BJ (cell line): ENCODE data around the gene RAB11FIP4. TPM values are rescaled to one million over a fixed set of nuclear protein-coding genes. Genes with fewer than 3 reads are reported as not detected.

Experiments used
- CTCF ChIA-PET: fragments of 350-600 bp; formaldehyde crosslinking; extraction: SDS; loops from one replicate; lab custom pipeline; 2021; ENCODE audit warnings: antibody characterized with exemption, inconsistent platforms; lab: Yijun Ruan, JAX
- POLR2A ChIA-PET: fragments of 300-600 bp; sonication (Branson Sonifier 250); formaldehyde crosslinking; extraction: SDS; loops from one replicate; lab custom pipeline; 2021; ENCODE audit warnings: antibody characterized with exemption; lab: Charles Lee
- DNase-seq: peaks from one replicate; pipeline ENCODE4 v3.0.0-alpha.2; 2011; ENCODE audit warnings: low read depth
- H3K27me3 ChIP-seq: 2 replicates; pipeline ENCODE4 v1.6.0; 2011; ENCODE audit warnings: low read length; ENCODE audit not compliant: control insufficient read depth, insufficient read depth
- H3K36me3 ChIP-seq: 2 replicates; pipeline ENCODE4 v1.5.1; 2011; ENCODE audit warnings: low read length; ENCODE audit not compliant: control insufficient read depth, insufficient read depth
- H3K4me3 ChIP-seq: 2 replicates; pipeline ENCODE4 v1.5.1; 2011; ENCODE audit warnings: low read depth, mild to moderate bottlenecking, control low read depth, low read length
- CTCF ChIP-seq: IDR thresholded peaks from 2 replicates; pipeline ENCODE4 v1.5.1; 2011; ENCODE audit warnings: low read depth, mild to moderate bottlenecking, control low read depth, inconsistent platforms, low read length, moderate library complexity; ENCODE audit not compliant: insufficient read depth
- polyA plus RNA-seq: library from polyadenylated mRNA; depleted of rRNA; stranded (reverse); fragments of >200 nt; gene quantifications from 2 replicates; pipeline ENCODE4 v1.2.3, GENCODE V29; 2011

RAB11FIP4 gene
- polyA plus RNA-seq, 1 experiment: 0.15 TPM

DNA sequence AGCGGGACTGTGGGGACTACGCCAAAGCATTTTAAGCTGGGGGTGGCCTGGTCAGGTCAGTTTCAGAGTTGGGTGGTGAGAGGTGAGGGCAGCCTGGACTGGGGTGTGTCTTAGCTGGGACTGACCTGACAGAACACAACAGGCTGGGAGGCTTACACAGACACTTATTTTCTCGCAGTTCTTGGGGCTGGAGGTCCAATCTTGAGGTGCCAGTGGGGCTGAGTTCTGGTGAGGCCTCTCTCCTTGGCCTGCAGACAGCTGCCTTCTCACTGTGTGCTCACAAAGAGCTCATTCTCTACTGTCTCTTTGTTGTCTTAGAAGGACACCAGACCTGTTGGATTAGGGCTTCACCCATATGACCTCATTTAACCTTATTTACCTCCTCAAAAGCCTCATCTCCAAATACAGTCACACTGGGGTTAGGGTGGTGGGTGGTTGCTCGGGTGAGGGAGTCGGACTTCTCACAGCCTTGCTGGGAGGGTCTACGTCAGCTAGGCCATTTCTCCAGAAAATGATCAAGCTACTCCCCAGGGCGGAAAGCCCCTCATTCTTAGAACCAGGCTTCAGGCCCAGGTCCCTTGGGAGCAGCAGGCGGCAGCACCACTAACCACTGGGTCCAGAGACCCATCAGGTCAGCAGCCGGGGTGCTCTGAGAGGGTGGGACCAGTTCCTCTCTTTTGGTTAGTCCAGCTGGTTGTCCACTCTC, 149.3 kb downstream of the RAB11FIP4 start:
- Histone ChIP-seq H3K4me3 (no peak overlapping the region), H3K27me3 (0 out of 2 replicates have a peak, but pooled peaks cover 1% of the 10 kb centered on the region), H3K36me3 (no peaks in the 10 kb centered on the region)
- ChIA-PET POLR2A (no interaction called here), CTCF (interaction anchor here (1.3 kb wide), 1 partner anchor 9 kb away, joined by 3 read pairs; no protein-coding TSS in a partner anchor)
- DNase-seq: no peak
- TF ChIP-seq CTCF: no peak

- ChIA-PET POLR2A (no interaction called here), CTCF (interaction anchor here (0.7 to 1.3 kb wide), 3 partner anchors 8 to 301 kb away, joined by 3 read pairs; no protein-coding TSS in a partner anchor)
- no peak for DNase-seq
- H3K27me3 ChIP-seq: 0 out of 2 replicates have a peak, but pooled peaks cover 1% of the 10 kb centered on the region
- no peak overlapping the region for H3K4me3 ChIP-seq
- 0 out of 2 replicates have a peak, but pooled peaks have one; percentile 13 for TF ChIP-seq CTCF
- H3K36me3 ChIP-seq: no peaks in the 10 kb centered on the region
These were observed 150.1 kb downstream of the RAB11FIP4 start for GRCh38 chr17:31541559-31541958.

DNA sequence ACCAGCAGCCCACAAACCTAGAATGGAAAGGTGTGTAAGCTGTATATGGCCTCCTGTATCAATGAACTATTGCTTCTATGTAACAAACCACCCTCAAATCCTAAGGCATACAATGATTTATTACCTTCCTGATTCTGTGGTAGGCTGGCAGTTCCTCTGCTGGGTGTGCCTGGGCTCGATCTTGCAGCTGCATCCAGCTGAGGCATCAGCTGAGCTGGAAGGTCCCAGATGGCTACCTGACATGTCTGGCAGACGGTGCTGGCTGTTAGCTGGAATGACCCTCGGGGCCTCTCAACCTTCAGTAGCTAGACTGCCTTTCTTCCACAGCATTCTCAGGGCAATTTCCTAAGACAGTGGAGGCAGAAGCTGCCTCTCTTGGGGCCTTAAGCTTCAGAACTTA, 152.7 kb downstream of the RAB11FIP4 start:
- no peak for TF ChIP-seq CTCF
- H3K36me3 ChIP-seq: no peaks in the 10 kb centered on the region
- DNase-seq: no peak
- POLR2A ChIA-PET: no interaction called here
- CTCF ChIA-PET: interaction anchor here (0.6 to 1.8 kb wide), 3 partner anchors 11 to 298 kb away, joined by 3 to 9 read pairs (median 3); no protein-coding TSS in a partner anchor
- H3K4me3 ChIP-seq: no peak overlapping the region
- H3K27me3 ChIP-seq: 0 out of 2 replicates have a peak, but pooled peaks cover 1% of the 10 kb centered on the region

- POLR2A ChIA-PET: no interaction called here
- H3K27me3 ChIP-seq: 0 out of 2 replicates have a peak, but pooled peaks cover 1% of the 10 kb centered on the region
- DNase-seq: no peak
- TF ChIP-seq CTCF: no peak
- CTCF ChIA-PET: interaction anchor here (1.5 kb wide), 1 partner anchor 296 kb away, joined by 3 read pairs; no protein-coding TSS in a partner anchor
- no peaks in the 10 kb centered on the region for H3K36me3 ChIP-seq
- no peak overlapping the region for H3K4me3 ChIP-seq
These were observed 155.2 kb downstream of the RAB11FIP4 start for GRCh38 chr17:31546650-31547049.

- CTCF ChIA-PET: interaction anchor here (1.9 kb wide), 1 partner anchor 10 kb away, joined by 8 read pairs; no protein-coding TSS in a partner anchor
- DNase-seq: no peak
- peak overlapping the region; percentile 93 for H3K4me3 ChIP-seq
- POLR2A ChIA-PET: no interaction called here
- no peaks in the 10 kb centered on the region for H3K27me3 ChIP-seq
- H3K36me3 ChIP-seq: no peaks in the 10 kb centered on the region
- TF ChIP-seq CTCF: no peak
These were observed 157.2 kb downstream of the RAB11FIP4 start for GRCh38 chr17:31548709-31549108.
